IMR-90 (cell line): ENCODE measurements around the gene MUC5AC. TPM values are rescaled to one million over a fixed set of nuclear protein-coding genes. Genes with fewer than 3 reads are reported as not detected.

Experiments used
- ATAC-seq: fragments of 200-7000 bp; cut with Tn5 transposase; 2 replicates; pipeline ENCODE4 v1.9.1; 2020; ENCODE audit warnings: low read depth, mild to moderate bottlenecking, moderate library complexity
- BruUV-seq: library from RNA; stranded (reverse); fragments of 400-500 nt; replicated peaks from 2 replicates; lab custom pipeline; 2021; lab: Mats Ljungman, UMichigan
- CTCF ChIA-PET: fragments of 300-600 bp; formaldehyde crosslinking; extraction: SDS; loops from one replicate; lab custom pipeline; 2021; ENCODE audit warnings: antibody characterized with exemption; lab: Yijun Ruan, JAX
- POLR2A ChIA-PET: fragments of 300-600 bp; sonication (Branson Sonifier 250); formaldehyde crosslinking; loops from one replicate; lab custom pipeline; 2022; ENCODE audit warnings: antibody characterized with exemption; ENCODE audit not compliant: unreplicated experiment; lab: Charles Lee
- DNase-seq: peaks from one replicate; pipeline ENCODE4 v3.0.0; 2013
- H2AFZ ChIP-seq: replicated peaks from 2 replicates; pipeline ENCODE3; 2013; ENCODE audit warnings: low read length, mild to moderate bottlenecking; ENCODE audit not compliant: poor library complexity
- H2AK5ac ChIP-seq: 2 replicates; pipeline ENCODE4 v1.6.1; 2013; ENCODE audit warnings: low read depth, low read length, inconsistent platforms
- H2AK9ac ChIP-seq: replicated peaks from 2 replicates; pipeline ENCODE3; 2013; ENCODE audit warnings: mild to moderate bottlenecking, low read depth, low read length, moderate library complexity; ENCODE audit not compliant: poor library complexity
- H2BK120ac ChIP-seq: 2 replicates; pipeline ENCODE4 v1.6.1; 2013; ENCODE audit warnings: low read depth, low read length, inconsistent platforms
- H2BK15ac ChIP-seq: 3 replicates; pipeline ENCODE4 v1.6.1; 2013; ENCODE audit warnings: low read depth, low read length, inconsistent platforms
- H2BK20ac ChIP-seq: 2 replicates; pipeline ENCODE4 v1.6.1; 2013; ENCODE audit warnings: low read depth, mild to moderate bottlenecking, inconsistent platforms, low read length, moderate library complexity
- H2BK5ac ChIP-seq: 2 replicates; pipeline ENCODE4 v1.6.1; 2013; ENCODE audit warnings: mild to moderate bottlenecking, low read depth, low read length, inconsistent platforms; ENCODE audit not compliant: poor library complexity, severe bottlenecking
- H3K14ac ChIP-seq: replicated peaks from 2 replicates; pipeline ENCODE4 v1.6.1; 2013; ENCODE audit warnings: low read depth, low read length, inconsistent platforms
- H3K18ac ChIP-seq: 2 replicates; pipeline ENCODE4 v1.6.1; 2013; ENCODE audit warnings: low read depth, low read length, control low read depth
- H3K23ac ChIP-seq: 2 replicates; pipeline ENCODE4 v1.6.1; 2013; ENCODE audit warnings: low read depth, low read length, inconsistent platforms
- H3K27ac ChIP-seq: 2 replicates; pipeline ENCODE4 v1.5.1; 2013; ENCODE audit warnings: mild to moderate bottlenecking, control low read depth, low read length; ENCODE audit not compliant: insufficient read depth
- H3K27me3 ChIP-seq: 2 replicates; pipeline ENCODE4 v1.6.1; 2013; ENCODE audit warnings: low read length; ENCODE audit not compliant: control insufficient read depth, insufficient read depth
- H3K36me3 ChIP-seq: 2 replicates; pipeline ENCODE4 v1.6.1; 2013; ENCODE audit warnings: low read length, mixed read lengths; ENCODE audit not compliant: control insufficient read depth, insufficient read depth
- H3K4ac ChIP-seq: 2 replicates; pipeline ENCODE4 v1.6.1; 2013; ENCODE audit warnings: low read depth, low read length, inconsistent platforms
- H3K4me1 ChIP-seq: 2 replicates; pipeline ENCODE4 v1.6.1; 2013; ENCODE audit warnings: low read length, mixed read lengths; ENCODE audit not compliant: control insufficient read depth, insufficient read depth
- H3K4me2 ChIP-seq: 2 replicates; pipeline ENCODE4 v1.6.1; 2013; ENCODE audit warnings: low read depth, mild to moderate bottlenecking, control low read depth, low read length, moderate library complexity
- H3K4me3 ChIP-seq: 2 replicates; pipeline ENCODE4 v1.5.1; 2013; ENCODE audit warnings: low read depth, mild to moderate bottlenecking, control low read depth, low read length, moderate library complexity; ENCODE audit not compliant: insufficient read depth
- H3K56ac ChIP-seq: 2 replicates; pipeline ENCODE4 v1.6.1; 2013; ENCODE audit warnings: low read length, inconsistent platforms; ENCODE audit not compliant: insufficient read depth; ENCODE audit errors: extremely low read depth
- H3K79me1 ChIP-seq, 2 experiments: 2 replicates each; pipeline ENCODE4 v1.6.1; 2013; ENCODE audit warnings: low read length in 2 of 2, inconsistent platforms in 1 of 2, low read depth in 1 of 2
- H3K9ac ChIP-seq: 2 replicates; pipeline ENCODE4 v1.6.1; 2013; ENCODE audit warnings: low read depth, low read length, control low read depth
- H3K9me1 ChIP-seq: 2 replicates; pipeline ENCODE4 v1.6.1; 2013; ENCODE audit warnings: low read length, inconsistent platforms; ENCODE audit not compliant: insufficient read depth
- H3K9me3 ChIP-seq: 2 replicates; pipeline ENCODE4 v1.6.1; 2013; ENCODE audit warnings: low read length; ENCODE audit not compliant: control insufficient read depth, insufficient read depth
- H4K20me1 ChIP-seq: 2 replicates; pipeline ENCODE4 v1.6.1; 2013; ENCODE audit warnings: low read length, inconsistent platforms; ENCODE audit not compliant: insufficient read depth
- H4K5ac ChIP-seq: 2 replicates; pipeline ENCODE4 v1.6.1; 2013; ENCODE audit warnings: mild to moderate bottlenecking, low read depth, low read length, control low read depth
- H4K8ac ChIP-seq, 2 experiments: 2 replicates each; pipeline ENCODE4 v1.6.1; 2013; ENCODE audit warnings: low read depth in 2 of 2, low read length in 2 of 2, control low read depth in 1 of 2, inconsistent platforms in 1 of 2
- H4K91ac ChIP-seq: 2 replicates; pipeline ENCODE4 v1.6.1; 2013; ENCODE audit warnings: low read depth, low read length, inconsistent platforms; ENCODE audit not compliant: insufficient read depth
- BHLHE40 ChIP-seq: fragments of 150-350 bp; IDR thresholded peaks from 2 replicates; pipeline ENCODE4 v1.6.1; 2016; ENCODE audit warnings: mild to moderate bottlenecking, low read depth, low read length
- CEBPB ChIP-seq: IDR thresholded peaks from 2 replicates; pipeline ENCODE4 v1.6.1; 2012; ENCODE audit warnings: low read depth, low read length, improper control_type of control experiment
- CHD1 ChIP-seq: IDR thresholded peaks from 2 replicates; pipeline ENCODE4 v1.6.1; 2012; ENCODE audit warnings: low read depth, low read length, improper control_type of control experiment
- CTCF ChIP-seq: conservative IDR thresholded peaks from 2 replicates; pipeline ENCODE4 v1.5.1; 2012; ENCODE audit warnings: mild to moderate bottlenecking, low read depth, low read length, improper control_type of control experiment
- FOS ChIP-seq: fragments of 150-350 bp; IDR thresholded peaks from 2 replicates; pipeline ENCODE4 v1.6.1; 2016; ENCODE audit warnings: low read depth, low read length
- MAFK ChIP-seq: IDR thresholded peaks from 2 replicates; pipeline ENCODE4 v1.6.1; 2012; ENCODE audit warnings: low read depth, low read length, improper control_type of control experiment
- MAZ ChIP-seq: IDR thresholded peaks from 2 replicates; pipeline ENCODE4 v1.6.1; 2012; ENCODE audit warnings: low read depth, mild to moderate bottlenecking, low read length, improper control_type of control experiment, moderate library complexity, borderline replicate concordance
- MXI1 ChIP-seq: IDR thresholded peaks from 2 replicates; pipeline ENCODE4 v1.6.1; 2012; ENCODE audit warnings: low read depth, mild to moderate bottlenecking, low read length, moderate library complexity, borderline replicate concordance
- NFE2L2 ChIP-seq: fragments of 150-350 bp; IDR thresholded peaks from 2 replicates; pipeline ENCODE4 v1.6.1; 2016; ENCODE audit warnings: low read depth, mild to moderate bottlenecking, low read length
- POLR2A ChIP-seq: IDR thresholded peaks from 2 replicates; pipeline ENCODE4 v1.6.1; 2012; ENCODE audit warnings: mild to moderate bottlenecking, low read depth, low read length
- RAD21 ChIP-seq: IDR thresholded peaks from 2 replicates; pipeline ENCODE4 v1.6.1; 2012; ENCODE audit warnings: low read length, improper control_type of control experiment
- RCOR1 ChIP-seq: IDR thresholded peaks from 2 replicates; pipeline ENCODE4 v1.6.1; 2012; ENCODE audit warnings: mild to moderate bottlenecking, low read length, improper control_type of control experiment; ENCODE audit not compliant: insufficient replicate concordance
- RFX5 ChIP-seq: IDR thresholded peaks from 2 replicates; pipeline ENCODE4 v1.8.0; 2012; ENCODE audit warnings: low read depth, mild to moderate bottlenecking, low read length, moderate library complexity
- SMC3 ChIP-seq: fragments of 150-350 bp; IDR thresholded peaks from 2 replicates; pipeline ENCODE4 v1.6.1; 2016; ENCODE audit warnings: low read depth, mild to moderate bottlenecking, antibody characterized with exemption, low read length, moderate library complexity
- USF2 ChIP-seq: fragments of 150-350 bp; IDR thresholded peaks from 2 replicates; pipeline ENCODE4 v1.6.1; 2017; ENCODE audit warnings: mild to moderate bottlenecking, antibody characterized with exemption, low read length, low read depth
- WGBS, 2 experiments: methylation state at CpG; one replicate each; pipeline versions ENCODE4 v1.1.5 to v1.1.7; 2013; ENCODE audit warnings: missing lambda C conversion rate in 2 of 2; ENCODE audit not compliant: insufficient read length in 1 of 2; ENCODE audit errors: extremely low coverage in 2 of 2; 5-methylcytosine and 5-hydroxymethylcytosine counted together
- dilution Hi-C: fragments of 300-500 bp; cut with HindIII; formaldehyde crosslinking; loops from one replicate; pipeline ENCODE4 v1.14.3; 2018; ENCODE audit warnings: low sequenced_read_pairs; ENCODE audit not compliant: unreplicated experiment
- in situ Hi-C: fragments of 300-500 bp; cut with MboI; formaldehyde crosslinking; loops from 3 replicates; pipeline ENCODE4 v1.14.3; 2019; ENCODE audit warnings: low sequenced_read_pairs, inconsistent platforms, mixed read lengths
- intact Hi-C: fragments of 100-400 bp; cut with micrococcal nuclease; formaldehyde crosslinking; loops from 2 replicates; pipeline ENCODE4 v1.10.0; 2022
- polyA plus RNA-seq, 3 experiments: library from polyadenylated mRNA; depleted of rRNA; stranded (reverse); fragments of >200 nt; gene quantifications; 2 replicates each; pipeline ENCODE4 v1.2.3, GENCODE V29; 2012; ENCODE audit warnings: low replicate concordance in 1 of 3
- total RNA-seq: library from RNA; depleted of rRNA; stranded (reverse); fragments of >200 nt; gene quantifications from 2 replicates; pipeline ENCODE4 v1.2.3, GENCODE V29; 2012

Gene MUC5AC
- total and polyA plus RNA-seq, 2 of the 4 experiments (the other 2 are of a cell fraction): 0.02 TPM; not detected in 1

DNA sequence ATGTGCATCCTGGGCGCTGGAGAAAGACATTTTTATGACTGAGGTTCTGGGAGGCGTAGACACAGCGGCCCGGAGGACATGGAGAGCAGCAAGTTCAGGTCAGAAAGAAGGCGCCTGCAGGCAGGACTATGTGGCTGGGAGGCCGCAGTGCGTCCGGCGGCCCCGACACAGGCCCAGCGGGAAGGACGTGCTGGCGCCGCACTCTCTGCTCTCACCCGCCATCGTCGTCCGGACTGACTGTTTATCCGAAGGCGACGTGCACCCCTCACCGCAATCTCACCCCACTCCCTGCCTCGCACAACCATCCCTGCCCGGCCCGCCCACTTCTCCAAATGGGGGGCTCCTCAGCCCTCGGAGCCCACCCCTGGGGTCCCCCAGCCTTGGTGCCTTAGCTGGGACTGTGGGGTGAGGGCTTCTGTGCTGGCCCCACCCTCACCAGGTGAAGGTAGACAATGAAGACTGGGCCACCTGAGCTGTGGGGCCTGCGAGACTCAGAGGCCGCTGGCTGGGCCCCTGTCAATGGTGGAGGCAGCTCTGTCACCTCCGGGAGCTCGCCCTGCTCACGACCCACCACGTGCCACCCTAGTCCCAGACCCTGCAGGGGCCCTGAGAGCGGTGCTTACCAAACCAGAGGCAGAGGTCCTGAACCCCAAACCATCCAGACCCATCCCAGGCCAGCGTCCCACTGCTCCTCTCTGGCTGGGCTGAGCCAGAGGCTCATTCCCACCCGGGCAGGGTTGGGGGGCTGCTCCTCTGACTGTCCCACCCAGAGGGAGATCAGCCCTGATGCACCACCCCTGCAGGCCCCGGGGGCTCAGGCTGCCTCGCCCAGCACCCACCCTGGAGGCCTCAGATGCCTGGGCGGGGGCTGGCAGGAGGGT, 48.9 kb downstream of the MUC5AC start:
- ChIA-PET CTCF (no interaction called here), POLR2A (no interaction called here)
- Histone ChIP-seq H3K36me3 (no peaks in the 10 kb centered on the region), H3K27ac (no peak overlapping the region), H3K27me3 (peaks cover 10% of the 10 kb centered on the region; the same call in 1 of the 2 replicates), H3K9me3 (peaks cover 4% of the 10 kb centered on the region; the same call in 1 of the 2 replicates), H2AK5ac (no peak overlapping the region), H3K18ac (no peak overlapping the region), H3K9me1 (no peaks in the 10 kb centered on the region), H2AK9ac (no peak overlapping the region), H3K23ac (no peak overlapping the region), H2AFZ (no peak overlapping the region), H3K9ac (no peak overlapping the region), H4K91ac (no peak overlapping the region), H3K14ac (no peak overlapping the region), H3K4ac (no peak overlapping the region), H3K56ac (no peak overlapping the region), H2BK120ac (no peak overlapping the region), H3K4me1 (no peaks in the 10 kb centered on the region), H2BK5ac (no peak overlapping the region), H2BK15ac (no peak overlapping the region), H3K79me1 (no peaks in the 10 kb centered on the region), H4K5ac (no peak overlapping the region), H3K4me3 (no peak overlapping the region), H3K4me2 (no peak overlapping the region), H4K8ac (no peak overlapping the region), H2BK20ac (no peak overlapping the region), H4K20me1 (no peaks in the 10 kb centered on the region; the same call in 1 of the 2 replicates)
- ATAC-seq (no peak), DNase-seq (no peak)
- intact Hi-C loops (no loop called here), in situ Hi-C loops (loop anchor here (25.0 kb wide), 1 partner anchor 306 kb away; no protein-coding TSS in a partner anchor), dilution Hi-C loops (no loop called here)
- 70% methylated on average over 23 of the region's 38 CpGs; no CpG with 5 or more reads in 1 of the 2 experiments for WGBS, 2 experiments
- no TSS peak for BruUV-seq
- TF ChIP-seq MXI1: no peak
- no peak for TF ChIP-seq USF2
- TF ChIP-seq MAZ: no peak
- TF ChIP-seq MAFK: no peak
- TF ChIP-seq BHLHE40: no peak
- no peak for TF ChIP-seq RAD21
- TF ChIP-seq CEBPB: no peak
- TF ChIP-seq SMC3: no peak
- no peak for TF ChIP-seq RFX5
- TF ChIP-seq CTCF: no peak
- no peak for TF ChIP-seq POLR2A
- no peak for TF ChIP-seq FOS
- no peak for TF ChIP-seq CHD1
- no peak for TF ChIP-seq RCOR1
- no peak for TF ChIP-seq NFE2L2
